B cell (primary cell): ENCODE measurements around the gene EHD4.

Experiments used
- EZH2 ChIP-seq: IDR thresholded peaks from 2 replicates; pipeline ENCODE4 v1.6.1; 2012; ENCODE audit warnings: borderline replicate concordance, low read depth, mild to moderate bottlenecking, moderate library complexity, low read length; ENCODE audit not compliant: insufficient read depth, poor library complexity, severe bottlenecking
- TF ChIP-seq, protein P1 (sequence below): fragments of 200-600 bp; IDR thresholded peaks from one replicate; pipeline ENCODE4 v1.8.0; 2022; ENCODE audit warnings: antibody characterized with exemption, mild to moderate bottlenecking

DNA sequence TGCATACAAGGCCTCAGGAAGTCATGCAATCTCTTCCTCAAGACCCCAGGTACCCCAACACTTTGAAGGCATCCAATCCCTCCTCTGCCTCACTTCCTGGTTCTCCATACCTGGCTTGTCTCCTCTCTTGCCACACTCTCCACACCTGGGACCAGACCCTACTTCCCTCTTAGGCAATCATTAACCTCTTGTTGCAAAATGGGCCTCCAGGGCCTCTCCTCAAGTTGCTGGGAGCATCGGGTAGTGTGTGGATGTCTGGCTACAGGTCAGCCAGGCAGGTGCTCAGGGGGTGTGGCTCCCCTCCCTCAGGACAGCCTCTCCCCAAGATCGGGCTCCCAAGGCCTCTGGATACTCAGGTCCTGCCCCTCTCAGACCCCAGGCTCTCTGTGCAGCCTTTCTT is 39.9 kb upstream of the EHD4 start:
- TF ChIP-seq, protein P1, sequence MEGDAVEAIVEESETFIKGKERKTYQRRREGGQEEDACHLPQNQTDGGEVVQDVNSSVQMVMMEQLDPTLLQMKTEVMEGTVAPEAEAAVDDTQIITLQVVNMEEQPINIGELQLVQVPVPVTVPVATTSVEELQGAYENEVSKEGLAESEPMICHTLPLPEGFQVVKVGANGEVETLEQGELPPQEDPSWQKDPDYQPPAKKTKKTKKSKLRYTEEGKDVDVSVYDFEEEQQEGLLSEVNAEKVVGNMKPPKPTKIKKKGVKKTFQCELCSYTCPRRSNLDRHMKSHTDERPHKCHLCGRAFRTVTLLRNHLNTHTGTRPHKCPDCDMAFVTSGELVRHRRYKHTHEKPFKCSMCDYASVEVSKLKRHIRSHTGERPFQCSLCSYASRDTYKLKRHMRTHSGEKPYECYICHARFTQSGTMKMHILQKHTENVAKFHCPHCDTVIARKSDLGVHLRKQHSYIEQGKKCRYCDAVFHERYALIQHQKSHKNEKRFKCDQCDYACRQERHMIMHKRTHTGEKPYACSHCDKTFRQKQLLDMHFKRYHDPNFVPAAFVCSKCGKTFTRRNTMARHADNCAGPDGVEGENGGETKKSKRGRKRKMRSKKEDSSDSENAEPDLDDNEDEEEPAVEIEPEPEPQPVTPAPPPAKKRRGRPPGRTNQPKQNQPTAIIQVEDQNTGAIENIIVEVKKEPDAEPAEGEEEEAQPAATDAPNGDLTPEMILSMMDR, result no peak
- no peak for TF ChIP-seq EZH2
